ENCODE data around the gene PTRH1.

- TF ChIP-seq CTCF (IDR thresholded peaks at IDR 0.05; ENCODE audit: low read depth, low read length, poor library complexity, severe bottlenecking) (no peak), EZH2phosphoT487 (IDR thresholded peaks at IDR 0.05; ENCODE audit: borderline replicate concordance, low read length) (no peak)
Observed at GRCh38 chr9:127689329-127690000, 26.0 kb downstream of the PTRH1 start.

Measured in DOHH2 (cell line).